ENCODE measurements around the gene ABCC2.

The ABCC2 gene

DNA sequence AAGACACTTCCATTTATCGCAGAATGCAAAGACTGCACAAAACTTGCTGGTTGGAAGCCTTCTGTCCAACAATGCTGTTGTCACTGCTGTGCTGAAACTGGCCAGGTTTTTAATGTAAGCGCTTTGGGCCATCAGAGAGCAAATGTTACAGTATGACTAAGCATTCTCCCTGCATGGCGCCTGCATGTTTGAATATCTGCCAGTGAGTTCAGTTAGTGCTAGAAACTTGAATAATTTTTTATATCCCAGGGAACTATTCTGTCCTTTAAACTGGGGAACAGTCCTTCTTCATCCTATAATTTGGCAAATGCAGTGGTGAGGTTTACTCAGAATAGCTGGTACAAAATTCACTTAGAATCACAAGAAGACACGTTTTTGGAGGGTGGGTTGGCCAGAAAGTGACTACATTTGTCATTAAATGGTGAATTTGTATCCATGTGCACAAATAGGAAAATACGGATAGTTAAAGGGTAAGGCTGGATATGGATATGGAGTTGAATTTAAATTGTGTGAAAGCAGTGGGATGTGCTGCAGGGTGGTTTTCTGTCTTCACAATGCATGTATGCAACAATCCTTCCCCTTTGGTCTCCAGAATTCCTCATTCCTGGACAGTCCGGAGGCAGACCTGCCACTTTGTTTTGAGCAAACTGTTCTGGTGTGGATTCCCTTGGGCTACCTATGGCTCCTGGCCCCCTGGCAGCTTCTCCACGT is 1.7 kb downstream of the ABCC2 start:
- TF ChIP-seq, protein P1, sequence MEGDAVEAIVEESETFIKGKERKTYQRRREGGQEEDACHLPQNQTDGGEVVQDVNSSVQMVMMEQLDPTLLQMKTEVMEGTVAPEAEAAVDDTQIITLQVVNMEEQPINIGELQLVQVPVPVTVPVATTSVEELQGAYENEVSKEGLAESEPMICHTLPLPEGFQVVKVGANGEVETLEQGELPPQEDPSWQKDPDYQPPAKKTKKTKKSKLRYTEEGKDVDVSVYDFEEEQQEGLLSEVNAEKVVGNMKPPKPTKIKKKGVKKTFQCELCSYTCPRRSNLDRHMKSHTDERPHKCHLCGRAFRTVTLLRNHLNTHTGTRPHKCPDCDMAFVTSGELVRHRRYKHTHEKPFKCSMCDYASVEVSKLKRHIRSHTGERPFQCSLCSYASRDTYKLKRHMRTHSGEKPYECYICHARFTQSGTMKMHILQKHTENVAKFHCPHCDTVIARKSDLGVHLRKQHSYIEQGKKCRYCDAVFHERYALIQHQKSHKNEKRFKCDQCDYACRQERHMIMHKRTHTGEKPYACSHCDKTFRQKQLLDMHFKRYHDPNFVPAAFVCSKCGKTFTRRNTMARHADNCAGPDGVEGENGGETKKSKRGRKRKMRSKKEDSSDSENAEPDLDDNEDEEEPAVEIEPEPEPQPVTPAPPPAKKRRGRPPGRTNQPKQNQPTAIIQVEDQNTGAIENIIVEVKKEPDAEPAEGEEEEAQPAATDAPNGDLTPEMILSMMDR (IDR thresholded peaks at IDR 0.05; ENCODE audit: extremely low read depth, insufficient read depth, missing control alignments) = no peak
- no peak for DNase-seq (ENCODE audit: low spot score)
- in situ Hi-C loops (cut with MboI; ENCODE audit: low pct_unique_long_range_greater_than_20kb, low sequenced_read_pairs, unreplicated experiment) = no loop called here

DNA sequence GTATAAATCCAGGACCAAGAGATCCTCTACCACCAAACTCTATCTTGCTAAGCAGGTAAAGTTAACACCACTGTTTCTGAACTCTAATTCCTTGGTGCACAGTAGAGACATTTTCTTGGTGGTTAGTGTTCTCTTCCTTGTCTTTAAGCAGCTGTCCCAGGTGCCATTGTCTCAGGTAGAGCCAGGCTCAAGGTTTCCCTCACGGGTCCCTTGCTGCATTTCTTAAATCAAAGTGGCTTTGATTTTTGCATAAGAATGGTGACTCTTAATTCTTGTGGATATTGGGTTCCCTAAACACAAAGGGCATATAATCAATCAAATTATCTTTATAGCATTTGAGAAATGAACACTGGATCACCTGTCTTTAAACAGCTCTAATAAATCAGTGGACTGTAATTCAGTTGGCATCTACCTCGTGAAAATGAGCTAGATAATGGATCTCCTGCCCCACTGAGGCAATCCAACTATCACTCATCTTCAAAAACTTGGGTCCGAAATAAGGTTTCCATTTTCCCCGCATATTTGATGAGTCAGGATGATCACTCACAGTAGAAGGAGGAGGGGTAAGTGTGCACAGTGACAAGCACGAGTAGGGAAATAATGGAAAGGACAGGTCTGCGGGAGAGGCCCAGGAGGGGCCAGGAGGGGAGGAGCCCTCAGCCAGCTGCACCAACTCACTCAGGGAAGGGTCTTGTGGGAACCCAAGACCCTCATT is 2.4 kb downstream of the ABCC2 start:
- in situ Hi-C loops (cut with MboI; ENCODE audit: low pct_unique_long_range_greater_than_20kb, low sequenced_read_pairs, unreplicated experiment) = no loop called here
- no peak for DNase-seq (ENCODE audit: low spot score)
- TF ChIP-seq, protein P1 (IDR thresholded peaks at IDR 0.05; ENCODE audit: extremely low read depth, insufficient read depth, missing control alignments) = no peak

DNA sequence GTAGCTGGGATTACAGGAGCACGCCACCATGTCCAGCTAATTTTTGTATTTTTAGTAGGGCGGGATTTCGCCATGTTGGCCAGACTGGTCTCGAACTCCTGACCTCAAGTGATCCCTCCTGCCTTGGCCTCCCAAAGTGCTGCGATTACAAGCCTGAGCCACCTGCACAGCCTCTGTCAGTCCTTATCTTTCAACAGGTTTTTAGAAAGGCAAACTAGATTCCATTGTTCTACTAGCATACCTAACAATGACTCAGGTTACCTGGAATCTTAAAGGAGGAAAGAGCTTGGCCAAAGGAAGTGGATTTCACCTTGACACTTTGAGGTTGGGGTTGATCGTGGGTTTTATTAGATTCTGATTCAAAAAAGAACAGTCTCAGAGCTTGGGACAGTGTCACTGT is 3.2 kb downstream of the ABCC2 start:
- no peak for DNase-seq (ENCODE audit: low spot score)
- TF ChIP-seq, protein P1 (IDR thresholded peaks at IDR 0.05; ENCODE audit: extremely low read depth, insufficient read depth, missing control alignments) = no peak
- in situ Hi-C loops (cut with MboI; ENCODE audit: low pct_unique_long_range_greater_than_20kb, low sequenced_read_pairs, unreplicated experiment) = no loop called here

DNA sequence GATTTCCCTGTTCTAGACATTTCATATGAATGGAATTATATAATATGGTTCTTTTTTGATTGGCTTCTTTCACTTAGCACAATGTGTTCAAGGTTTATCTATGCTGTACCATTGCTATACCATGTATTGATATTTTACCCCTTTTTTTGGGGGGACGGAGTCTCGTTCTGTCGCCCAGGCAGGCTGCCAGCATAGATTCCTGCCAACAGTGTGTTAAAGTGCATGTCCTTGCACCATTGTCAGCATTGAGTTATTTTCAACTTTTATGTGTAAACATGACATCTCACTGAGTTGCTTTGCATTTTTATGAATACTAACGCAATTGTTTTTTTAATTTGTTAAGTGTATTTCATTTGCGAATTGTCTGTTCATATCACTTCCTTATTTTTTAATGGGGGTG is 4.9 kb downstream of the ABCC2 start:
- TF ChIP-seq, protein P1 (IDR thresholded peaks at IDR 0.05; ENCODE audit: extremely low read depth, insufficient read depth, missing control alignments) = no peak
- in situ Hi-C loops (cut with MboI; ENCODE audit: low pct_unique_long_range_greater_than_20kb, low sequenced_read_pairs, unreplicated experiment) = no loop called here
- no peak for DNase-seq (ENCODE audit: low spot score)

DNA sequence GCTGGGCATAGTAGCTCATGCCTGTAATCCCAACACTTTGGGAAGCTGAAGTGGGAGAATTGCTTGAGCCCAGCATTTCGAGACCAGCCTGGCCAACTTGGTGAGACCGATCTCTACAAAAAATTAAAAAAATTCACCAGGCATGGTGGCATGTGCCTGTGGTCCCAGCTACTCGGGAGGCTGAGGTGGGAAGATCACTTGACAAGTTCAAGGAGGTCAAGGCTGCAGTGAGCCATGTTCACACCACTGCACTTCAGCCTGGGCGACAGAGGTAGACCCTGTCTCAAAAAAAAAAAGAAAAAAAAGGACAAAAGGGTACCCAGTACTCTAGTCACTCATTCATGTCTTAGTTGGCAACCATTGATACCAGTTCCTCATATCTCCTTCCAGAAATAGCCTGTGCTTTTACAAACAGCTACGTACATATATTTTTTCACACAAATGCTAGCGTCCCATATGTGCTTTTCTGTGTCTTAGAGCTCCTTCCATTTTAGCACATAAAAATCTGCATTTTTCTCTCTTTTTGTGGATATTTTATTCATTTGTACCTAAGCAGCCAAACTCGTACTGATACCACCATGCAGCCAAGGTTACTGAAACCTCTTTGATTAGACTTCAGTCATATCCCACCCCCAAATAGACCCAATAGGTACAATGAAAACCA is 5.5 kb downstream of the ABCC2 start:
- in situ Hi-C loops (cut with MboI; ENCODE audit: low pct_unique_long_range_greater_than_20kb, low sequenced_read_pairs, unreplicated experiment) = no loop called here
- DNase-seq (ENCODE audit: low spot score) = no peak
- TF ChIP-seq, protein P1 (IDR thresholded peaks at IDR 0.05; ENCODE audit: extremely low read depth, insufficient read depth, missing control alignments) = no peak

DNA sequence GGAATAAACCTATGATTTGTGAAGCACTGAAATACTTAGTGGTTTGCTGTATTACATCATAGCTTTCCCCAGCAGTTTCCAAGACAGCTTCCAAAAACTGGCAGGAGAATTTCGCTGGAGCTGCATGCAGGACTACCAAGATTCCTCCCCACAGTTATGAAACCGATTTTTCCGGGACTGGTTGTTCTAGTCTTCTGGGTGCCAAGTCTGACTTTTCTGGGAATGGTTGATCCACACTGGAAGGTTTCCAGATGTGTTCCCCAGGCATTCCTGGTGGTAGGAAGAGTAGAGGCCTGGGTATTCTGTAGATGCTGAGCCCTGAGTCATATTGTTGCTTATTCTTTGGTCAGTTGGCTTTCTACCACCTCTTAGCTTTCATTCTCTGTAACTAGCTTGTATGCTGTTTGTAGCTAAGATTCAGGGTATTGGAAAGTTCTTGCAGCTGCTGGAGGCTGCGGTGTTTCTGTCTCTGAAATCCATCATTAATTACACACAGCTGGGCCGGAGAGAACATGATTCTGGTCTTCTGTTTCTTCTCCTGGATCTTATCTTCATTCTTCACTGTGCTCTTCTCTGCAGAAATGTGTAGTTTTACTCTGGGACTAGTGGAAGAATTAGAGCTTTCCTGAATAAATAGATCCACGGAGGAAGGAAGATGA is 6.3 kb downstream of the ABCC2 start:
- TF ChIP-seq, protein P1 (IDR thresholded peaks at IDR 0.05; ENCODE audit: extremely low read depth, insufficient read depth, missing control alignments) = no peak
- no peak for DNase-seq (ENCODE audit: low spot score)
- in situ Hi-C loops (cut with MboI; ENCODE audit: low pct_unique_long_range_greater_than_20kb, low sequenced_read_pairs, unreplicated experiment) = no loop called here

All from GM13977 (cell line).